Natural killer cell (primary cell): ENCODE results near the gene COG7. TPM values are rescaled to one million over a fixed set of nuclear protein-coding genes. Genes with fewer than 3 reads are reported as not detected.

Experiments used
- ATAC-seq, 3 donors: fragments of 150-1000 bp in 2 of 3; fragments of 200-7000 bp in 1 of 3; cut with Tn5 transposase; 1 replicate in 1 of 3; 2 replicates in 2 of 3; pipeline ENCODE4 v1.10.0; 2021; ENCODE audit warnings: mild to moderate bottlenecking in 2 of 3, moderate library complexity in 2 of 3
- DNase-seq, 2 donors: peaks; one replicate each; pipeline versions ENCODE4 v3.0.0 to v3.0.0-alpha.2; 2013 to 2021; ENCODE audit warnings: mixed read lengths in 1 of 2
- H3K27ac ChIP-seq: one replicate; pipeline ENCODE4 v1.5.1; 2013; ENCODE audit warnings: mild to moderate bottlenecking, low read length
- H3K27me3 ChIP-seq: one replicate; pipeline ENCODE4 v1.6.1; 2013; ENCODE audit warnings: low read length; ENCODE audit not compliant: control insufficient read depth, insufficient read depth
- H3K36me3 ChIP-seq: one replicate; pipeline ENCODE4 v1.6.1; 2013; ENCODE audit warnings: low read length; ENCODE audit not compliant: control insufficient read depth, insufficient read depth
- H3K4me1 ChIP-seq: one replicate; pipeline ENCODE4 v1.6.1; 2013; ENCODE audit warnings: low read length; ENCODE audit not compliant: control insufficient read depth, insufficient read depth
- H3K4me3 ChIP-seq: one replicate; pipeline ENCODE4 v1.5.1; 2013; ENCODE audit warnings: low read length
- H3K9me3 ChIP-seq: one replicate; pipeline ENCODE4 v1.6.1; 2013; ENCODE audit warnings: low read length; ENCODE audit not compliant: control insufficient read depth, insufficient read depth
- H3K27ac Mint-ChIP-seq, 2 donors: one replicate each; pipeline ENCODE4 v1.8.0; 2022; ENCODE audit warnings: mild to moderate bottlenecking in 2 of 2, mixed read lengths in 2 of 2, moderate library complexity in 1 of 2
- H3K27me3 Mint-ChIP-seq, 2 donors: one replicate each; pipeline ENCODE4 v1.8.0; 2022; ENCODE audit warnings: low read depth in 2 of 2, mixed read lengths in 2 of 2
- H3K36me3 Mint-ChIP-seq: one replicate; pipeline ENCODE4 v1.8.0; 2022; ENCODE audit warnings: mixed read lengths
- H3K4me1 Mint-ChIP-seq, 2 donors: one replicate each; pipeline ENCODE4 v1.8.0; 2022; ENCODE audit warnings: mixed read lengths in 2 of 2
- H3K4me3 Mint-ChIP-seq: one replicate; pipeline ENCODE4 v1.8.0; 2022; ENCODE audit warnings: mild to moderate bottlenecking, moderate library complexity, mixed read lengths
- H3K9me3 Mint-ChIP-seq, 2 donors: one replicate each; pipeline ENCODE4 v1.8.0; 2022; ENCODE audit warnings: mixed read lengths in 2 of 2
- WGBS: methylation state at CpG from one replicate; pipeline ENCODE4 v1.1.7; 2013; ENCODE audit warnings: missing lambda C conversion rate; ENCODE audit not compliant: insufficient coverage; 5-methylcytosine and 5-hydroxymethylcytosine counted together
- intact Hi-C: fragments of 100-400 bp; cut with micrococcal nuclease; formaldehyde crosslinking; loops from one replicate; pipeline ENCODE4 v1.14.2; 2022
- total RNA-seq, 4 donors: library from RNA; stranded (reverse); fragments of 120-200 nt in 1 of 4; gene quantifications; one replicate each; pipeline versions ENCODE4 v1.2.3 to v1.2.4, GENCODE V29; 2013 to 2022
- TF ChIP-seq, protein P1 (sequence below): fragments of 200-600 bp; IDR thresholded peaks from one replicate; pipeline ENCODE4 v1.8.0; 2022; ENCODE audit warnings: antibody characterized with exemption

Gene COG7
- total RNA-seq, 3 donors from 2014 or later (not counting 1 experiment from before 2014, with no cell fraction given): 18.4 to 26.6 (median 20.3) TPM

DNA sequence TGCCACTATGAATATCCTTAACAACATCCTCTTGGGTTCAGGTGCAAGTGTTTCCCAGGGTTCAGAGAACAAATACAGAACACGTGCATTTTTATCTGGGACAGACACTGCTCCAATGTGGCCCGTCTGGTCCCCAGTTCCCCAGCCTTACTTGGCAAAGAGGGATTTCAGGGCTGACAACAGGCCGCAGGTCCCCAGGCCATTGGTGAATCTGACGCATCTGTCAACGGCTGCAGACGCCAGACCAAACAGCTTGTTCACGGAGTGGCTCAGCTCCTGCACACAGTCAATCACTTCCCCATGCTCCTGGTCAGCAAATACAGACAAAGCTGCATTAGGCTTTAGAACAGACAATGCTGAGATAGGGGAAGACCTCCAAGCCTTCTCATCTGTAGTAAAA, 36.2 kb downstream of the COG7 start:
- no peaks in the 10 kb centered on the region for H3K27me3 ChIP-seq
- no peaks in the 10 kb centered on the region for H3K4me1 Mint-ChIP-seq
- H3K27me3 Mint-ChIP-seq: no peaks in the 10 kb centered on the region
- 96% methylated on average over 7 of the region's 7 CpGs for WGBS
- no peaks in the 10 kb centered on the region for H3K9me3 ChIP-seq
- no peaks in the 10 kb centered on the region for H3K9me3 Mint-ChIP-seq
- H3K4me1 ChIP-seq: no peaks in the 10 kb centered on the region
- peaks cover 46% of the 10 kb centered on the region for H3K36me3 ChIP-seq
- H3K27ac Mint-ChIP-seq: no peak overlapping the region
- DNase-seq (no peak), ATAC-seq (no peak)
- no peak overlapping the region for H3K27ac ChIP-seq
- peaks cover 11% of the 10 kb centered on the region for H3K36me3 Mint-ChIP-seq
- no peak overlapping the region for H3K4me3 ChIP-seq
- no peak overlapping the region for H3K4me3 Mint-ChIP-seq
- TF ChIP-seq, protein P1, sequence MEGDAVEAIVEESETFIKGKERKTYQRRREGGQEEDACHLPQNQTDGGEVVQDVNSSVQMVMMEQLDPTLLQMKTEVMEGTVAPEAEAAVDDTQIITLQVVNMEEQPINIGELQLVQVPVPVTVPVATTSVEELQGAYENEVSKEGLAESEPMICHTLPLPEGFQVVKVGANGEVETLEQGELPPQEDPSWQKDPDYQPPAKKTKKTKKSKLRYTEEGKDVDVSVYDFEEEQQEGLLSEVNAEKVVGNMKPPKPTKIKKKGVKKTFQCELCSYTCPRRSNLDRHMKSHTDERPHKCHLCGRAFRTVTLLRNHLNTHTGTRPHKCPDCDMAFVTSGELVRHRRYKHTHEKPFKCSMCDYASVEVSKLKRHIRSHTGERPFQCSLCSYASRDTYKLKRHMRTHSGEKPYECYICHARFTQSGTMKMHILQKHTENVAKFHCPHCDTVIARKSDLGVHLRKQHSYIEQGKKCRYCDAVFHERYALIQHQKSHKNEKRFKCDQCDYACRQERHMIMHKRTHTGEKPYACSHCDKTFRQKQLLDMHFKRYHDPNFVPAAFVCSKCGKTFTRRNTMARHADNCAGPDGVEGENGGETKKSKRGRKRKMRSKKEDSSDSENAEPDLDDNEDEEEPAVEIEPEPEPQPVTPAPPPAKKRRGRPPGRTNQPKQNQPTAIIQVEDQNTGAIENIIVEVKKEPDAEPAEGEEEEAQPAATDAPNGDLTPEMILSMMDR: no peak
- intact Hi-C loops: no loop called here

DNA sequence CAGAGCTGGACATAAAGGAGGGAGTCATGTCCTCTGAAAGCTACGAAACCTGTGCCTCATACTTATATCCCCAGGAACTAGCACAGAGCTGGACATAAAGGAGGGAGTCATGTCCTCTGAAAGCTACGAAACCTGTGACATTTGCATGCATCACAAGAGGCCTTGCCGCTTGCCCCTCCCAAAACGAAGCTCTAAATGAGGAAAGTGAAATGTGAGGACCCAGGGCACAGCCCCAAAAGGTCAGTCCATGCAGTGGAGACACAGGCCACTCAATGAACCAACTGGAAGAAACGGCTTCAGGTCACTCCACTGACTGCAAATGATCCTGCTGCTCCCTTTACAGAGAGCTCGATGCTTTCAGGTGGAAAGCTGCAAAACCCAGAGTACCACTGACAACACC, 38.3 kb downstream of the COG7 start:
- TF ChIP-seq, protein P1: no peak
- DNase-seq (no peak), ATAC-seq (no peak)
- no peaks in the 10 kb centered on the region for H3K27me3 Mint-ChIP-seq
- H3K27ac Mint-ChIP-seq: no peak overlapping the region
- no peak overlapping the region for H3K4me3 ChIP-seq
- H3K36me3 Mint-ChIP-seq: peaks cover 19% of the 10 kb centered on the region
- no peak overlapping the region for H3K27ac ChIP-seq
- peaks cover 54% of the 10 kb centered on the region for H3K36me3 ChIP-seq
- WGBS: 98% methylated on average over 5 of the region's 6 CpGs
- intact Hi-C loops: no loop called here
- no peaks in the 10 kb centered on the region for H3K4me1 ChIP-seq
- H3K9me3 ChIP-seq: no peaks in the 10 kb centered on the region
- no peaks in the 10 kb centered on the region for H3K4me1 Mint-ChIP-seq
- H3K4me3 Mint-ChIP-seq: no peak overlapping the region
- no peaks in the 10 kb centered on the region for H3K27me3 ChIP-seq
- H3K9me3 Mint-ChIP-seq: no peaks in the 10 kb centered on the region

DNA sequence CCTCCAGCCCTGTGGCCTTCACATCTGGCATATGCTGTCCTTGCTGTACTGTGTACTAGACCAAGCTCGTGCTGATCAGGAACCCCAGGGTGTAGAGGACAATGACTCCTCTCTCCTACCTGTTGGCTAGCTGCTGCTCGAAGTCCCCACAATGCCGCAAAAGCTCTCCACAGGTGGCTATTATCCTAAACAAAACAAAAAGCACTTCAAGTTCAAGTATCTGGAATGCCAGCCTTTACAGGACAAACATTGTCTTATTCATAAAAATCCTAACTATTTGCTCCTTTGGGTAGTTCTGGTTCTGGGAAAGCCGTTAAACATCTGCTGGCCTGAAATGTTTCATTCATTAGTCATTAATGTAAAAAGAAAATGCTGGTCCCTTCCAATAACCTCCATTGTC, 42.8 kb downstream of the COG7 start:
- ATAC-seq (peak in 1 of 3 donors; percentile 39), DNase-seq (no peak)
- TF ChIP-seq, protein P1: no peak
- WGBS: 95% methylated on average over 4 of the region's 4 CpGs
- H3K36me3 ChIP-seq: peaks cover 55% of the 10 kb centered on the region
- H3K4me1 ChIP-seq: no peaks in the 10 kb centered on the region
- intact Hi-C loops: no loop called here
- Mint-ChIP-seq H3K4me1 (no peaks in the 10 kb centered on the region), H3K9me3 (no peaks in the 10 kb centered on the region), H3K27ac (no peak overlapping the region), H3K4me3 (no peak overlapping the region), H3K27me3 (no peaks in the 10 kb centered on the region), H3K36me3 (peaks cover 25% of the 10 kb centered on the region)
- no peaks in the 10 kb centered on the region for H3K27me3 ChIP-seq
- no peak overlapping the region for H3K4me3 ChIP-seq
- no peaks in the 10 kb centered on the region for H3K9me3 ChIP-seq
- no peak overlapping the region for H3K27ac ChIP-seq

DNA sequence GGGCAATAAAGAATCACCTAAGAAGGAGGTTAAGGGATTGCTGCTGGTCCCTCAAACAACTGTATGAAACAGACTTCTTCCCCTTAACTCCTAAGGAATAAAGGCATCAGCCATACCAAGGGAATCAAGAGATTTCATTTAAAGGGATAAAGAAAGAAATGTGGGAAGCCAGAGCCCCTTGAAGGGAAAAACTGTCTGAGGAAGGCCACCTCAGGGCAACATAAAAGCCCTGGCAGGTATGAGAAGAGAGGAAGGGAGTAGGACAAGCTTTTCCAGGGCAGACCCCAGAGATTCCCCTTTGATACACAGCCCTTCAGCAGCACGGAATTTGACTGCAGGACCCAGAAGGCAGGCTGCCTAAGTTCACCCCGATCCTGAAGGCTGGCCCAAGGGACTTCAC, 43.5 kb downstream of the COG7 start:
- ATAC-seq (no peak), DNase-seq (no peak)
- Mint-ChIP-seq H3K27ac (no peak overlapping the region), H3K9me3 (no peaks in the 10 kb centered on the region), H3K36me3 (peaks cover 25% of the 10 kb centered on the region), H3K27me3 (no peaks in the 10 kb centered on the region), H3K4me1 (no peaks in the 10 kb centered on the region), H3K4me3 (no peak overlapping the region)
- Histone ChIP-seq H3K9me3 (no peaks in the 10 kb centered on the region), H3K4me1 (no peaks in the 10 kb centered on the region), H3K4me3 (no peak overlapping the region), H3K36me3 (peaks cover 57% of the 10 kb centered on the region), H3K27me3 (no peaks in the 10 kb centered on the region), H3K27ac (no peak overlapping the region)
- intact Hi-C loops: no loop called here
- TF ChIP-seq, protein P1: no peak
- 95% methylated on average over 2 of the region's 2 CpGs for WGBS
